Duodenal mucosa (tissue), 2 donors: ENCODE results near the gene MARVELD1.
"Not testable (repeated sequence)": the region's sequence is repeated elsewhere in the genome, so short reads cannot be mapped to it uniquely, and the experiment has no call there.

Experiments used
- H3K27ac ChIP-seq: one replicate; pipeline ENCODE4 v1.7.0; 2013; ENCODE audit warnings: low read depth, low read length
- H3K27me3 ChIP-seq, 2 donors: one replicate each; pipeline ENCODE4 v1.7.0; 2013; ENCODE audit warnings: low read length in 2 of 2, control low read depth in 1 of 2; ENCODE audit not compliant: insufficient read depth in 2 of 2, control insufficient read depth in 1 of 2
- H3K36me3 ChIP-seq, 2 donors: one replicate each; pipeline ENCODE4 v1.7.0; 2013; ENCODE audit warnings: low read length in 2 of 2, control low read depth in 1 of 2; ENCODE audit not compliant: insufficient read depth in 2 of 2, control insufficient read depth in 1 of 2
- H3K4me1 ChIP-seq, 2 donors: one replicate each; pipeline ENCODE4 v1.7.0; 2013; ENCODE audit warnings: low read length in 2 of 2, control low read depth in 1 of 2; ENCODE audit not compliant: insufficient read depth in 2 of 2, control insufficient read depth in 1 of 2
- H3K4me3 ChIP-seq, 2 donors: one replicate each; pipeline ENCODE4 v1.7.0; 2013; ENCODE audit warnings: low read length in 2 of 2, low read depth in 1 of 2
- H3K9ac ChIP-seq, 2 donors: one replicate each; pipeline ENCODE4 v1.7.0; 2013; ENCODE audit warnings: low read length in 2 of 2, low read depth in 1 of 2
- H3K9me3 ChIP-seq, 2 donors: one replicate each; pipeline ENCODE4 v1.7.0; 2013; ENCODE audit warnings: low read length in 2 of 2, control low read depth in 1 of 2; ENCODE audit not compliant: control insufficient read depth in 1 of 2

MARVELD1 gene

GRCh38 chr10:97689559-97690020 lies 23.9 kb upstream of the MARVELD1 start:
- Histone ChIP-seq H3K27ac (no peak overlapping the region), H3K9ac (no peak overlapping the region)

DNA sequence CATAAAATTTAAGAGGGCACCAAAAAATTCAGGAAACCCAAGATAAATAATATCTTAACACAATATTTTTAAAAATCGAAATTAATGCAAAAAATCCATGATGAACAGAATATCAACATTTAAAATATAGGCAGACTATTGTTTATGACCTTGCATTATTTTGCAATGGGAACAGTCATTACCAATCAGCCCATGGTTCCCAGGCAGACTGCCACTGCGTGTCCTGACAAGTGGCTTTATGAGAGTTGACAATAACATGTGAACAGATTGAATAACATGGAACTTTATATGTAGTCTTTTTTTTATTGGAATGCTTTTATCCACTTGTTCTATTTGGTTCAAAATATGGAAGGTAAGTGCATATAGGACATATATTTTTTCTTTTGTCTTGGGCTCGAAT lies 23.4 kb upstream of the MARVELD1 start:
- no peaks in the 10 kb centered on the region for H3K9me3 ChIP-seq
- no peak overlapping the region for H3K4me3 ChIP-seq
- no peaks in the 10 kb centered on the region for H3K36me3 ChIP-seq
- no peak overlapping the region for H3K9ac ChIP-seq
- peaks cover 11 to 31% of the 10 kb centered on the region in 2 donors for H3K4me1 ChIP-seq
- no peak overlapping the region for H3K27ac ChIP-seq
- no peaks in the 10 kb centered on the region for H3K27me3 ChIP-seq

More at GRCh38 chr10:97689559-97690020, 23.9 kb upstream of the MARVELD1 start:
- no peaks in the 10 kb centered on the region for H3K36me3 ChIP-seq
- H3K9me3 ChIP-seq, result no peaks in the 10 kb centered on the region
- no peak overlapping the region for H3K4me3 ChIP-seq
- H3K27me3 ChIP-seq, result no peaks in the 10 kb centered on the region
- peaks cover 15 to 34% of the 10 kb centered on the region in 2 donors for H3K4me1 ChIP-seq

GRCh38 chr10:97698072-97698655 lies 15.4 kb upstream of the MARVELD1 start:
- not testable (repeated sequence) for H3K9ac ChIP-seq, H3K36me3 ChIP-seq, H3K9me3 ChIP-seq, H3K4me3 ChIP-seq, H3K27ac ChIP-seq, H3K4me1 ChIP-seq, H3K27me3 ChIP-seq

DNA sequence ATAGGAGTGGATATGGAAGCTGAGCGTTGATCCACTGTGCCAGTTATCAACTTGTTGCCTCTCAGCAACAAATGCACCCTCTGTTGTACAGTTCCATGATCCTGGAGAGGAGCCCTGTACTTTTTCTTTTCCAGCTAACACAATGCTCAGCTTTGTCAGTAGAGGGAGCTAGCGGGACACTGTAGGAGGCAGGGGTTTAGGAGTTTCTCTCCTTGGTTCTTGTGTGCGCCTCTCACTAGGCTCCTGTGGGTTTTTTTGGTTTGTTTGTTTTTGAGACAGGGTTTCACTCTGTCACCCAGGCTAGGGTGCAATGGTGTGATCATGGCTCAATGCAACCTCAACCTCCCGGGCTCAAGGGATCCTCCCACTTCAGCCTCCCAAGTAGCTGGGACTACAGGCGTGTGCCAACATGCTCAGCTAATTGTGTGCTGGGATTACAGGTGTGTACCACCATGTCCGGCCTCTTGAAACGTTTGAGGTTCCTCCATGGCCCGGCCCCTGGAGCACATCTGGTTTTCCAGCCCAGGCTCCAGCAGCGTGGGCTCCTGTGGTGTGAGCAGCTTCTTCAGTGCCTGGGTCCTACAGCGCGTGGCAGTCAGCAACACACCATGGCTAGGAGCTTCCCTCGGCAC lies 12.0 kb upstream of the MARVELD1 start:
- H3K9ac ChIP-seq, result no peak overlapping the region
- no peaks in the 10 kb centered on the region for H3K36me3 ChIP-seq
- H3K4me3 ChIP-seq, result no peak overlapping the region
- H3K4me1 ChIP-seq, result peaks cover 0 to 9% of the 10 kb centered on the region in 2 donors
- H3K27me3 ChIP-seq, result no peaks in the 10 kb centered on the region
- H3K9me3 ChIP-seq, result no peaks in the 10 kb centered on the region
- no peak overlapping the region for H3K27ac ChIP-seq

- H3K4me3 ChIP-seq, result no peak overlapping the region
- H3K9me3 ChIP-seq, result no peaks in the 10 kb centered on the region
- H3K36me3 ChIP-seq, result no peaks in the 10 kb centered on the region
- H3K9ac ChIP-seq, result no peak overlapping the region
- no peak overlapping the region for H3K27ac ChIP-seq
- no peaks in the 10 kb centered on the region for H3K4me1 ChIP-seq
- no peaks in the 10 kb centered on the region for H3K27me3 ChIP-seq
These were observed 10.0 kb upstream of the MARVELD1 start for GRCh38 chr10:97703398-97704067.

DNA sequence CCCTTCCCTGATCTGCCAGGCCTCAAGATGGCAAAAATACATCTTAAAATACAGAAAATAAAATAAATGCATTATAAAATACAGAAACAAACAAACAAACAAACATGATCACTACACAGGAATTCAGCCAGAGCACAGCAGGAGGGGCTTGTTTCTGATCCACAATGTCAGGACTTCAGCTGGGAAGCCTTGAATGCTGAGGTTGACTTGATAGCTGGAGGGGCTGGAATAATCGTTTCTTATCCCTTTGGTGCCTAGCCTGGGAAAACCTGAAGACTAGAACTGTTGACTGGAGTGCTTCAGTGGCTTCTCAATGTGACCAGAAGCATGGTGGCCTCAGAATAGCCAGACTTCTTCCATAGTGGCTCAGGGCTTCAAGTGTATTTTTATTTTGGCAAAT lies 9.2 kb upstream of the MARVELD1 start:
- H3K27ac ChIP-seq, result no peak overlapping the region
- H3K36me3 ChIP-seq, result no peaks in the 10 kb centered on the region
- H3K9me3 ChIP-seq, result no peaks in the 10 kb centered on the region
- H3K27me3 ChIP-seq, result no peaks in the 10 kb centered on the region
- H3K4me1 ChIP-seq, result no peaks in the 10 kb centered on the region
- no peak overlapping the region for H3K9ac ChIP-seq
- H3K4me3 ChIP-seq, result no peak overlapping the region

- Histone ChIP-seq H3K36me3 (no peaks in the 10 kb centered on the region), H3K9ac (no peak overlapping the region), H3K4me1 (no peaks in the 10 kb centered on the region), H3K4me3 (no peak overlapping the region), H3K27ac (no peak overlapping the region), H3K27me3 (no peaks in the 10 kb centered on the region), H3K9me3 (no peaks in the 10 kb centered on the region)
These were observed 8.4 kb upstream of the MARVELD1 start for GRCh38 chr10:97705006-97705670.

DNA sequence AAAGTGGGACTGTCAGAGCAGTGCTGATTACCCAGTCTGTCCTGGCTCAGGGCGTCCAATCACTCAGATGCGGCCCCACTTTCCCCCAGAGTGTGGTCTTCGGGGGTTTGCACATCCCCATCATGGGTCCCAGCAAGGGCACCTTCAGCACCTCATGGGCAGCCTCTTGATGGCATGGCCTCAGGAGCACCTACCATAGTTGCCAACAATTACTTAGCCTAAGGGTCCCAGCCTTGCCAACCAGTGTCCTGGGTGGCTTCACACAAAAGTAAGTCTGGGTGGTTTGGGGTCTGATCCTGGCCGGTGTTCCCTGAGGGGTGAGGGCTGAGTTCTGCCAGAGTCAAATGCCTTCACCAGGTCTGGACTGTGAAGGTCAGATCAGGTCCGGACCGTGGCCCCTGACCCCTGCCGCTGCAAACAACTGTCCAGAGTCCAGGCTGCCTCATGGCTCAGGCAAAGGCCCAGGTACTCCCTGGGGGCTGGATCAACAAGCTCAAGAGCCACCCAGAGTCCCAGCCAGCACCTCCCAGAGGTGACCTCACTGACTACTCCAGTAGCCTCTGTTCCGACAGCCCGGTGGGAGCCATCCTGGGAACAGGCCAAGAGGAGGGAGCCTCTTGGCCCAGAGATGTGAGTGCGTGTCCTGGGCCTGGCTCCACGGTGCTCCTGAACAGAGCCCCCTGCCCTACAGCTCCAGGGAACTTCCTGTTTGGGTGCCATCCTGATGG lies 6.2 kb upstream of the MARVELD1 start:
- H3K9me3 ChIP-seq, result no peaks in the 10 kb centered on the region
- no peaks in the 10 kb centered on the region for H3K36me3 ChIP-seq
- H3K9ac ChIP-seq, result no peak overlapping the region
- H3K27ac ChIP-seq, result no peak overlapping the region
- H3K4me1 ChIP-seq, result no peaks in the 10 kb centered on the region
- H3K27me3 ChIP-seq, result no peaks in the 10 kb centered on the region
- no peak overlapping the region for H3K4me3 ChIP-seq

DNA sequence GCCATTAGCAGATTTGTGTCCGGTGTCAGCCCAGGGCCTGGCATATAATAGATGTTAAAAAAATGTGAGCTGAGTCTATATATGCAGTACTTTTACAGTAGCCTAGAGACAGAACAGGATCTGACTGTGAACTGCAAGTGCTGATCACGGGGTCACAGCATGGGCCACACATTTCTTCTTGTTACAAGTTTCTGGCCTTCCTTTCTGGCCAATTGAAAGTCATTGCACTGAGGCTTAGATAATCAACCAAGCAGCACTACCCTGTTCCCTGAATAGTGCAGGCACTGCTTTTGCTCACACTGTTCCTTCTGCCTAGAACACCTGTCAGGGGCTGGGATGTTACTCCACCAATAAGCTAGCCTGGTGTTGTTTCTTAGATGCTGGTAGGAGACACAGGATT lies 5.4 kb upstream of the MARVELD1 start:
- no peak overlapping the region for H3K4me3 ChIP-seq
- H3K9ac ChIP-seq, result no peak overlapping the region
- no peak overlapping the region for H3K27ac ChIP-seq
- no peaks in the 10 kb centered on the region for H3K27me3 ChIP-seq
- H3K4me1 ChIP-seq, result peaks cover 3 to 4% of the 10 kb centered on the region in 2 donors
- no peaks in the 10 kb centered on the region for H3K9me3 ChIP-seq
- no peaks in the 10 kb centered on the region for H3K36me3 ChIP-seq
